GM18907 (cell line): ENCODE measurements around the gene FLOT1.

Experiments
- ATAC-seq: cut with Tn5 transposase; IDR thresholded peaks from one replicate; pipeline ENCODE4 v1.9.1; 2021; ENCODE audit warnings: mild to moderate bottlenecking, moderate library complexity; ENCODE audit not compliant: unreplicated experiment

The FLOT1 gene

GRCh38 chr6:30683183-30683979 is 59.1 kb downstream of the FLOT1 start:
- no peak for ATAC-seq

- ATAC-seq = peak; percentile 35
These were observed 60.1 kb downstream of the FLOT1 start for GRCh38 chr6:30682143-30683117.

DNA sequence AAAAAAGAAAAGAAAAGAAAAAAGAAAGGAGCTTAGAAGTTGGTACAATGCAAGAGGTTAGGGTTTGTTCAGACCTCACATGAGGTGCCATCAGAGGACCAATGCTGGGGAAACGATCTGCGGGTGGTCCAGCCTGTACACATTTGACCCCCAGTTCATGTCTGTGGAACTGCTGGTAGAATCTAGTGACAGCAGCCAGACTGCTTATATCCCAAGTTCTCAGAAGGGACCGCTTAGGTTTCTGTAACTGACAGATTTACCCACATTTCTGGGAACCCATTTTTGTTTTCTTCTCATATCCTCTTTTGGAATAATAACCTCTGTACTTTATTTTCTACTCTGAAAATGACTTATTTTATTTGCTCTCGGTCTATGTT is 60.7 kb downstream of the FLOT1 start:
- ATAC-seq = no peak

DNA sequence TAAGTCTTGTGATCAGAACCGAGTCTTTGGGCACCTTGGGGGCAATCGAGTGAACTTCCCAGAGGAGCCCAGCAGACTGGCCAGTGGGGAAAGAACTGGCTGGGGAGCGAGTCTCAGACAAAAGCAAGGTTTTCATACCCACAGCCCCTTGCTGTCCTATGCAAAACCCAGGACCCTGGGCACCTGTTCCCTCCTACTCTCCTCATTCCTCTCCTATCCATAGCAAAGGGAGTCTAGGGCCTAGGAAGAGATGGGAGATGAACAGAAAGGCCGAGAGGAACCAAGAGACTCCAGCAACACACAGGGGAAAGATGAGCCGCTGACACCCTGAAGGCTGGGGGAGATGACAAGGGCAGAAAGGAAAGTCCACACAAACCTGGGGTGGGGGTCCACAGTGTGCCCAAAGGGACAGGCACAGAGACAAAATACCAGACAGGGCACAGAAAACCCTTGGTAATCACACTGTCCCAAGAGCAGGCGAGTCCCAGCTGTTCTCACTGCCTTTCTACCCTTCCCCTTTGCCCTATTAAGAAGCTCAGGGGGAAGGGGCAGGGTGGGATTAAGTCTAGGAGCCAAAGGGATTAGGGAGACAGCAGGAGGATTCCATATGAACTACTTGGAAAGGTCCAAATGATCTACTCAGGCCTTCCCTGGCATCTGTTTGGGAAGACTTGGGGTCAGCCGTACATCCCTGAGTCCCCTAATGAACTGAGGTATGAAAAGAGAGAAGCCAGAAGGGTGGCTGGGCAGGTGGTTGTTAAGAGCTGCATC is 62.5 kb downstream of the FLOT1 start:
- ATAC-seq = no peak

- peak; percentile 40 for ATAC-seq
These were observed 63.3 kb downstream of the FLOT1 start for GRCh38 chr6:30678964-30679726.
